Neutrophil (primary cell): ENCODE results near the gene RAP1A.

Experiments
- H3K27ac ChIP-seq: fragments of 200-600 bp; sonication (generic); 2 replicates; pipeline ENCODE4 v1.5.1; 2016; ENCODE audit warnings: mild to moderate bottlenecking, moderate library complexity
- H3K27me3 ChIP-seq: fragments of 200-600 bp; sonication (generic); 2 replicates; pipeline ENCODE4 v1.6.0; 2016; ENCODE audit warnings: mild to moderate bottlenecking
- H3K36me3 ChIP-seq: fragments of 200-600 bp; sonication (generic); 2 replicates; pipeline ENCODE4 v1.5.1; 2017
- H3K4me1 ChIP-seq, 2 experiments: fragments of 200-600 bp in 1 of 2; sonication (generic) in 1 of 2; 1 replicate in 1 of 2; 2 replicates in 1 of 2; pipeline versions ENCODE4 v1.5.1 to v1.6.1; 2013 to 2016; ENCODE audit warnings: low read depth in 1 of 2, low read length in 1 of 2, mild to moderate bottlenecking in 1 of 2, moderate library complexity in 1 of 2; ENCODE audit not compliant: control insufficient read depth in 1 of 2, insufficient read depth in 1 of 2
- H3K4me3 ChIP-seq, 2 experiments: fragments of 200-600 bp in 1 of 2; sonication (generic) in 1 of 2; 1 replicate in 1 of 2; 2 replicates in 1 of 2; pipeline ENCODE4 v1.5.1; 2013 to 2016; ENCODE audit warnings: low read depth in 1 of 2, low read length in 1 of 2, mild to moderate bottlenecking in 1 of 2, moderate library complexity in 1 of 2
- H3K9me3 ChIP-seq: fragments of 200-600 bp; sonication (generic); 2 replicates; pipeline ENCODE4 v1.5.1; 2016
- CTCF ChIP-seq: fragments of 200-600 bp; sonication (generic); IDR thresholded peaks from 2 replicates; pipeline ENCODE4 v1.5.1; 2016; ENCODE audit warnings: antibody characterized with exemption

Gene RAP1A

GRCh38 chr1:111709986-111710385 is 90.4 kb downstream of the RAP1A start:
- no peak for TF ChIP-seq CTCF
- peaks cover 32% of the 10 kb centered on the region for H3K36me3 ChIP-seq
- H3K9me3 ChIP-seq: no peaks in the 10 kb centered on the region
- H3K27ac ChIP-seq: peak overlapping the region; percentile 93
- no peak overlapping the region for H3K4me3 ChIP-seq
- no peaks in the 10 kb centered on the region for H3K27me3 ChIP-seq
- H3K4me1 ChIP-seq: peaks cover 25 to 35% of the 10 kb centered on the region in 2 experiments

- Histone ChIP-seq H3K27ac (peak overlapping the region; percentile 37), H3K36me3 (peaks cover 18% of the 10 kb centered on the region), H3K9me3 (no peaks in the 10 kb centered on the region), H3K4me1 (peaks cover 26 to 31% of the 10 kb centered on the region in 2 experiments), H3K27me3 (no peaks in the 10 kb centered on the region), H3K4me3 (no peak overlapping the region)
- TF ChIP-seq CTCF: no peak
Observed at GRCh38 chr1:111716333-111716732, 96.7 kb downstream of the RAP1A start.

- no peaks in the 10 kb centered on the region for H3K27me3 ChIP-seq
- no peaks in the 10 kb centered on the region for H3K9me3 ChIP-seq
- H3K36me3 ChIP-seq: peaks cover 9% of the 10 kb centered on the region
- no peak for TF ChIP-seq CTCF
- H3K27ac ChIP-seq: peak overlapping the region; percentile 24
- peaks cover 37 to 42% of the 10 kb centered on the region in 2 experiments for H3K4me1 ChIP-seq
- no peak overlapping the region for H3K4me3 ChIP-seq
Observed at GRCh38 chr1:111717450-111717849, 97.9 kb downstream of the RAP1A start.

- no peak for TF ChIP-seq CTCF
- H3K27ac ChIP-seq: peak overlapping the region; percentile 90
- peaks cover 54 to 59% of the 10 kb centered on the region in 2 experiments for H3K4me1 ChIP-seq
- H3K27me3 ChIP-seq: no peaks in the 10 kb centered on the region
- peaks cover 20% of the 10 kb centered on the region for H3K36me3 ChIP-seq
- H3K4me3 ChIP-seq: peak overlapping the region in 1 of 2 experiments; percentile 50
- H3K9me3 ChIP-seq: no peaks in the 10 kb centered on the region
Observed at GRCh38 chr1:111719135-111719534, 99.5 kb downstream of the RAP1A start.

- Histone ChIP-seq H3K27ac (peak overlapping the region; percentile 90), H3K4me1 (peaks cover 60 to 65% of the 10 kb centered on the region in 2 experiments), H3K9me3 (no peaks in the 10 kb centered on the region)
Observed at GRCh38 chr1:111719674-111720132, 100.1 kb downstream of the RAP1A start.

More at GRCh38 chr1:111719674-111720132, 100.1 kb downstream of the RAP1A start:
- no peak for TF ChIP-seq CTCF
- Histone ChIP-seq H3K4me3 (peak overlapping the region; percentile 22 to 50), H3K36me3 (peaks cover 26% of the 10 kb centered on the region), H3K27me3 (no peaks in the 10 kb centered on the region)
